ENCODE measurements around the gene LZTS3.
"Not testable (repeated sequence)": the region's sequence is repeated elsewhere in the genome, so short reads cannot be mapped to it uniquely, and the experiment has no call there.

LZTS3 gene

DNA sequence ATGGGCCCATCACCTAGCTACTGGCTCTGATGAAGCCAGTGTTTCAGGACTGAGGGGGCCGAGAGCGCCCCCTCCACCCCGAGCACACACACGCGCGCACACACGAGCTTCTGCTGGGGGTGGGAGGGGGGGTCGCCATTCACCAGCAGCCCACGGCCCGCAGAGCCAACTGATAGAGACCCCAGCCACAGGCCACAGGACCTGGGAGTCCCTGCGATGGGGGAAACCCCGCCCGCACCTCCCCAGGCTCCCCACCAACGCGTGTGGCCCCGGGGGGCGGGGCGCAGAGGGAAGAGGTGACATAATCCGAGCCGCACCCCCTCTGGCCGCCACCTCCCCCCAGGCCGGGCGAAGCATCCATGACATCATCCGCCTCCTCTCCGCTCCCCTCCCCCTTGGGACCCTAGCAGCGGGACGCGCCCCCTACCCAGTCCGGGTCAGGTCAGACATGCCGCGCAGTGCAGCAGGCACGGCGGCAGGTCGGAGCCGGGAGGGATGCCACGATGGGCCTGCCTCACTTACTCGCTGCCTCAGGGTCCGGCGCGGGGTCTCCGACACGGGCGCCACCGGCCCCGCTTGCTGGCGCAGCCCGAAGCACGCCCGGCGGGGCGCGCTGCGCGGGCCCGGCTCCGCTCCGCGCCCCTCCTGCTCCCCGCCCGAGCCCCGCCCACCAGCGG lies at the start of gene LZTS3:
TSS of gene LZTS3 (minus strand) at position 617 of the 677 bp plus-strand sequence. CDS start 6,386 bp downstream, outside the sequence.
- peak; percentile 55 for DNase-seq

DNA sequence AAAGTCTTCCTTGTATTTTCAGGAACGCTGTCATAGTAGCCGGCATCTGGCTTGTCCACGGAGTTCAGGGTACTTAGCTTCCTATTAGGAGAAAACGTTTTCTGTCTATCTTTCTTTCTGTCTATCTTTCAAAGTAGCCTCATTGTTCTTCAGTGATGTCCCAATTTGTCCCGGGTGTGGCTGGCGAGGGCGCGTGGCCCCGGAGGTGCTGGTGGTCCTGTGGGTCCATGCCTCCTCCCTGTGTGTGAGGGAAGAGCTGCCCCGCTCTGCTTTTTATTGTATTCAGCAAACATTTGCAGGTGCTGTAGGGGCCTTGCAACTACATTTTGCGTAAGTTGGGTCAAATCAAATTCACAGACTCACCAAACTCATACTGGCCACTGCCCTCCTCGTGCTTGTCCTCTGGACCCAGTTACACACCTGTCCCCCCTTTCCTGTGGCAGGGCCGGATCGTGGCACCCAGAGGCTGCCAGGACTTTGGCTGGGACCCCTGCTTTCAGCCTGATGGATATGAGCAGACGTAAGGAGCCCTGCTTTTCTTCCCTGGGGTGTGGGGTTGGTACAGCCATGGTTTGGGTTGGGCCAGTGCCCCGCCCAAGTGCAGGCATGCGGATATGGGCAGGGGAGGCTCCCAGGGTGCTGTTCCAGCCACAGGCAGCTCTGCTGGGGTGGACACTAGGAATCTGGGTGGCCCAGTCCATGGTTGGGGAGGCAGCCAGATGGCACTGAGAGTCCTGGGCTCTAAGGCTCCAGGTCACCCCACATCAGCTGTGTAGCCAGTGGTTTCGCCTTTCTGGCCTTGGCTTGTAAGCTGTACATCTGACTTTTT lies 48.3 kb upstream of the LZTS3 start:
- DNase-seq, result no peak

DNA sequence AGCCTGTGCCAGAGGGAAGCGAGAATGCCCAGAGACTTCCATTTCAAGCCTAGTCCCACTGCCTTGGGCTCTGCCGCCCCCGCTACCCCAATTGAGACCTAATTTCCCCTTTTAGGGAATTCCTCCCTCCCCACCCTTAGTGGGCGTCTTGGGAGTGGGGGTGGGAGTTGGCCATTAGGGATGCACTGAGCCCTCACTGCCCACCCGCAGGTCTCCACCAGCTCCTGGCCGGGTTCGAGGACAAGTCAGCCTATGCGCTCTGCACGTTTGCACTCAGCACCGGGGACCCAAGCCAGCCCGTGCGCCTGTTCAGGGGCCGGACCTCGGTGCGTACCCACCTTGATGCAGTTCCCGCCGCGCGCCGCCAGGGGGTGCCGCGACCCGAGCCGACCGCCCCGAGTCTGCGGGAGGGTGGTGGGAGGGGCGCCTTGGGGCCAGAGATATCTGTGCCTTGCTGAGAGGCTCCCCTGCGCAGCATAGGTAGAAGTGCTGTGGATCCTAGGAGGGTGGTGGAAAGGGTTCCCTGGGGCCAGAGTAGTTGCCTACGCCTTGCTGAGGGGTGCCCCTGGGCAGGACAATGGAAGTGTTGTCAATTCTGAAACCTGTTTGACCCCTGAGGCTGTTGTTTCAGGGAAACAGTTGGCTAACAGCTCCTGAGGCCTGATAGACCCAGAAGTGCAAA lies 45.1 kb upstream of the LZTS3 start:
- DNase-seq, result no peak

DNA sequence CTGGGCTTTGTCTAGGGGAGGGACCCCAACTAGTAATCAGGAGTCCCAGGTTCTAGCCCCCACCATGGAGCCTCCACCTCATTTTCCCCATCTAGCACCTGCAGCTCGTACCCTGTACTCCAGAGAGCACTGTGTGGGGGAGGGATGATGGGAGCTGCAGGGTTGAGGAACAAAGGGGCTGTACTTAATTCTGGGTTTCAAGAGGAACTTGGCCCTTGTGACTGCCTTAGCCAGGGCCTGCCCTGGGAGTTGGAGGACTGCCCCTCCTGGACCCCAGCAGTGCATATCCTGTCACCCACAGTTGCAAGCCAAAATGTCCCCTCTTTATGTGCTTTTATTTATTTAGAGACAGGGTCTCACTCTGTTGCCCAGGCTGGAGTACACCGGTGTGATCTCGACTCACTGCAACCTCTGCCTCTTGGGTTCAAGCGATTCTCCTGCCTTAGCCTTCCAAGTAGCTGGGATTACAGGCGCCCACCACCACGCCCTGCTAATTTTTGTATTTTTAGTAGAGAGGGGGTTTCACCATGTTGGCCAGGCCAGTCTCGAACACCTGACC lies 42.1 kb upstream of the LZTS3 start:
- not testable (repeated sequence) for DNase-seq

DNA sequence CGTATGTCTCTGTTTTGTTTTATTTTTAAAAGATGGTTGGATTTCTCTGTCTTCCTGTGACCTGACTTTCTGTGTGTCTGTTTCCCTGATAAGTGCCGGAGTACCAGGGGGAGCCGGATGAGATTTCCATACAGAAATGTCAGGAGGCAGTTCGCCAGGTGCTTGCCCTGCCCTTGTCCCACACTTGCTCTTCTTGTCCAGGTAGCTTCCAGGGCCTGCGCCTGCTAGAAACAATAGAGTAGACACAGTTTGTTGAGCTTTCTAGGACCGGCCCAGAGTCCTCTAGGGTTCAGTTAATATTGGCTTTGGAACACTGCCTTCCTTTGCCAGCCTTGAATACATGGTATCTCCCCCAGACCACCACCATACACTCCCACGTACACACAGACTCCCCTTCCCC lies 39.9 kb upstream of the LZTS3 start:
- DNase-seq, result no peak

DNA sequence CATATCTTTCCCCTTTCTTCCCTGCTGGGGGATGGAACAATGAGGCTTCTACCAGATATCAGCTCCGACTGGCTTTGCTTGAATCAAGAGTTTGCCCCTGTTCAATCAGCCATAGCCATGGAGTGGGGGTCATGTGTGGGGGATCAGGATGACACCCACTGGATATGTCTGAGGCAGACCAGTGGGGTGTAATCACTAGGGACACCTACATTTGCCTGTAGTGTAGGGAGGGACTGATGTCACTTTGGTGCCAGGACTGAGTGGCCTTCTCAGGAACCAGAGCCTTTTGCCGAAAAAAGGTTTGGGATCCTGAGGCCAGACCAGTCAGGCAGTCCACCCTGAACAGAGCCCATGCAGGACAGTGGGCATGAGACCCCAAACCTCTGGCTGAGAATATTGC lies 37.0 kb upstream of the LZTS3 start:
- no peak for DNase-seq

DNA sequence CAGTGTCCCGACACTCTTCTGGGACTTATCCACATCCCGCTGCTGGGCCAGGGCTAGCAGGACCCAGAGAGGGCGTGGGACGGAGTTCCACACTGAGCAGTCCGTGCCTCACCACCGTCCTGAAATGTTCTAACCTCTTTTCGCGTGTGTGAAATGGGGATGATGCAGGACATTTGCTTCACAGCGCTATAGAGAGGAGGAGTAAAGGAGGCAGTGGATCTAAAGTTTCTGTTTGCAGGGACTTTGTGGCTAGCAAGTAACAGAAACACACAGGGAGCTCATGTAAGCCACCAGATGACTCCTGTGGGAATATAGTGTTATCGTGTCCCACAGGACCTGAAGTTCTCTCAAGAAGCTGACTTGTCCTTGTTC lies 36.6 kb upstream of the LZTS3 start:
- no peak for DNase-seq

DNA sequence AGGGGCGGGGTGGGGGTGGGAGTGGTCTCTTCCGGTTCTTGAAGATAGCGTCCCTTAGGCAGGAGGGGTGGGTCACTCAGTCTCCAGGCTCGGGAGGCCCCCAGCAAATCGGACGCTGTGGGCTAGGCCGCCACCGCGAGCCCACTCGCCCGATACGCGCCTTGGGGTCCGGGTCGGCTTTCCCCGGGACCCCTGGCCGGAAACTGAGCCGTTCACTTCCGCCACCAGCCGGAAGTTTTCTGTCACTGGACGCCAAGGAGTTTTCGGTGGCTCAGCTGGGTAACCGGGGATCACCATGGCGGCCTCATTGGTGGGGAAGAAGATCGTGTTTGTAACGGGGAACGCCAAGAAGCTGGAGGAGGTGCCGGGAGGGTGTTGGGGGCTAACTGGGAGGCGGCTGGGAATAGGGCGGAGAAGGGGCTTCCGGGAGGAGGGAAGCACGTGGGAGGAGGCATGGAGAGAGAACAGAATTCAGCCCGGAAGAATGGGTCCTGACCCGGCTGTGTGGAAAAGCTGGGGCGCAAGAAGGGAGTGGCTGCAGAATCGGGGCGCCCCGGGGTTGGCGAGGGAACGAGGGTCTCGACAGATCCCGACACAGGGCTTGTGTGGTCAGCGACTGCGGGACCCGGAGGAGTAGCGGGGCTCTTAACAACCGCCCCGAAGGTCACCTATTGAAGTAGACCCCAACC lies 36.1 kb upstream of the LZTS3 start, which contains the start of gene ITPA:
TSS of gene ITPA (plus strand) at position 242 of the 689 bp plus-strand sequence. CDS start at position 296, 54 bp downstream.
- DNase-seq, result peak; percentile 37

DNA sequence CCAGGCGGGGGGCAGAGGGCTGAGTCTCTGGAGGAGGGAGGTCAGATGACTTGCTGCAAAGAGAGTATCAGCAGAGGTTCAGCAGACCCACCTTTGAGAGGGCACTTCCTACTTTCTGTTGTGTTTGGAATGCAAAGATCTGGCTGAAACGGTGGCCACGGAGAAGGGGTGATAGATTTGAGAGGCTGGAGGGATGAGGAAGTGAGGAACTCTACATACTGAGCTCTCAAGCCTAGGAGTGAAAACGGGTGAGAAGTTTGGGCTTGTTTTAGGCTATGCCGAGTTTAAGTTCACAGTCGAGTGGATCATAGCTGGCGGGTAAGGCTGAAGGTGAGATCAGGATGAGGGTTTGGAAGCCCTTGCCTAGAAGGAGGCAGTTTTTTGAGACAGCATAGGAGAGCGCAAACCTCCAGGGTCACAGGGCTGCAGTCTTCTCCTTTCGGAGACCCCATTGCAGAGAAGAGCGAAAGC lies 35.5 kb upstream of the LZTS3 start:
- DNase-seq, result no peak

DNA sequence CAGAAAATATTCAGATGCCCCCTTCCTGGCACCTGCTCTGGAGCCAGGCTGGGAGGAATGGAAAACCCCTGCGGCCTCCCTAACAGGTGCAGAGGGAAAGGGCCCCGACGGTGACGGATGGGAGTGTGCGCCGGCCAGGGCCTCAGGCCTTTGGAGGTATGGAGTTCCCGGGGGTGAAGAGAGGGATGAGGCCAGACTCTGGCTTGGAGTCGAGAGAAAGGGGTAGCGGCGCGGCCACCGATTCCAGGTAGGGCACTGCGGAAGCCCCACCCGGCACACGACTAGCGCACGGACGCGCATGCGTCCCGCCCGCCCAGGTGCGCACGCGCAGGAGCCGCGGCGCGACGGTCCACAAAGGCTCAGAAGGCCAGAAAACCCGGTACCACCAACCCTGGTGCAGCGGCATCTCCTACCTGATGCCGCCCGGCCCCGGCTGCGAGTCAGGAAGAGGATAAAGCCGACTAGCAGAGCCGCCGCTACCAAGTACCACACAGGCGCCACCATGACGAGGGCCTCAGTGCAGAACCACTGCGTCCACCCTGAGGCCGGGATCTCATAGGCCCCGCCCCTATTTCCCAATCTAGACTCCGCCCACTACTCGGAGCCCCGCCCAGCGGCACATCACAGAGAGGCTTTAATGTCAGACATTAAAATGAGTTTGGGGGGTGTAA lies 30.9 kb upstream of the LZTS3 start, which contains the start of gene DDRGK1:
TSS of gene DDRGK1 (minus strand) at position 559 of the 671 bp plus-strand sequence. CDS start at position 504, 55 bp downstream.
- DNase-seq, result peak; percentile 87

DNA sequence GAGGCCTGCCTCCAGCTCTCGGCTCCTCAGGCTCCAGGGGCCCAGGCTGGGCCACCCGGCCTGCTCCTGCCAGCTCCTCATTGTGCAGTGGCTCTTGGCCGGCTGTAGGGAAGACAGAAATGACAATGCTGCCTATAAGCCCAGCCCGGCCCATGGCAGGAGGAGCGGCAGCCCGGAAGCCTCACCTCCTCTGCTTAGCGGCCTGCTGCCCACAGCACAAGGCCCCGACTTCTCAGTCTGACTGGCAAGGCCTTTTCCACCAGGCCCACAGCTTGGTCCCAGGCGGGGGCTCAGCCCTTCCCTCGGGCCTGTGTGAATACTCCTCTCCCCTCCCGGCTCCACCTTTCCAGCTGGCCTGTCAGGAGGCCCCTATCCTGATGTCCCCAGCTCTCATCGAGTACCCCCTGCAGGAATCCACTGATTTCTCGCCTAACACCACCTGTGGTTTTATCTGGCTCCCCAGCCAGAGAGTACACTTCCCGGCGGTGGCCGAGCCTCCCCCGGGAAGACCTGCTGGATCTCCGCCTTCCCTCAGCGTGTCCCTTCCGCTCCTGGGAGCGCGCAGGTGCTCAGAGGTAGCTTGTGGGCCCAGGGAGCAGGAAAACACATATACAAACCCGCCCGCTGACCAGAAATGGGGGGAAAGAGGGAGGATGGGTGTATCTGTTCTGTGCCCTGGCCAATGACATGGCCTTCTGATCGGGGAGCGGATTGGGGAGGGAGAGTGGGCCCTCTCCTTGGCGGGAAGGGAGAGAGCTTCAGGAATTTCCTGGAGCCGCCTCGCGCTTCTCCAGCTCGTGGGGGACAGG lies 30.2 kb upstream of the LZTS3 start:
- peak; percentile 69 for DNase-seq

DNA sequence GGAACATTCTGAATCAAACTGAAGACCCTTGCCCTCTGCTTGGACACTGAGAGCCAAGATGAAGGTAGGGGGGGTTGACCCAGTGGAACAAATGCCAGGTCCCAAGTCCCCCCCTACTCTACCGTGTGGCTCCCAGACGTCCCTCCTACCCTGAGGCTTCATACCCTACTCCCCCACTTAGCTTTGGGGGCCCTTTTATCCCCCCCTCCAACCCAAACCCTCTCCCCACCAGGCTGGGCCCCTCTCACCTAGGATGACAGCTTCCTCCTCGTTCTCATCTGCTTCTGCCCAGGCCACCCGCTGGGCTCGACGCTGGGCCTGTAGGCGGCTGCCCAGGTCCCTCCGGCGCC lies 29.6 kb upstream of the LZTS3 start:
- DNase-seq, result no peak

DNA sequence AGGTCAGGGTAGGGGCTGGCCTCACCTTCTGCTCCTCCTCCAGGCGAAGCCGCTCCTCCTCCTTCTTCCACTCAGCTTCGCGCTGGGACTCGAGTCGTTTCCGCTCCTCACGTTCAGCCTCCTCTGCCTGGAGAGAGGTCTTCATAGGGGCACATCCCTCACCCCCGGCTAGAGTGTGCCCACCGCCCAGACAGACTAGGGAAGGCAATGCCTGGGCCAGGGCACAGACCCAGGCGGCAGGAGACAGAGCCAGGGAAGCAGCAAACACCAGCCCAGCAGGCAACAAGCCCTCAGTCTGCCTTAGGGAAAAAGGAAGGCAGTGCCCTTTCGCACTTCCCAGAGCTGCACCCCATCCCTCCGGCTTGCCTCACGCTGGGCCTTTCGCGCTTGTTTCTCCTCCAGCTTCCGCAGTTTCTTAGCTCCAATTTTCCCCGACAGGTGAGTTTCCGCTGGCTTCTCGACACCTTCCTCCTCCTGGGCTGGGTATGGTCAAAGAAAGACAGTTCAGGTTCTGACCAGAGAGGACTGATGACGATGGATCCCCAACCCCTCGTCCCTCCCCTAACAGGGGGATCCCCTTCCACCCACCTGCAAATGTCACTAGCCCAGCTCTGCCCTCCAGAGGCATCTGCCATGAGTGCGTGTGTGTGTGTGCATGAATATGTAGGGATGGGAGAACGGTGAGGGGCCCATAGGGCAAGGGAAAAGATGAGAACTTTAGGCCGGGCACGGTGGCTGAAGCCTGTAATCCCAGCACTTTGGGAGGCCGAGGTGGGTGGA lies 26.8 kb upstream of the LZTS3 start:
- no peak for DNase-seq

DNA sequence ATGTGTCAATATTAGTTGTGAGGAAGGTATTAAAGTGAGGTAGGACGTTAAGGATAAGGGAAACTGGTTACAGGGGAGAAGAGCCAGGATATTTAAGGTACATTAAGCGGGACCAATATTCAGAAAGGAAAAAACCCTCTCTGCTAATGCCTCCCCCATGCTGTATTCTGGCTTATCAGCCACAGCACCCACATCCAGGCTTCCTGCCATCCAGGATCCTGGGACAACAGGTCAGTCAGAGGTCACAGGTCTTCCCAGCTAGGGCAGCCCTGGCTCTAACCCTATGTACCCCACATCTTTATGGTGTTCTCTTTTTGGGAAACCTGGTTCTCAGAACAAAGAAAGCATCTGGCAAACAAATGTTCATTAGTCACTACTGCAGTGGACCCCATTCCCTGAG lies 25.9 kb upstream of the LZTS3 start:
- DNase-seq, result no peak

DNA sequence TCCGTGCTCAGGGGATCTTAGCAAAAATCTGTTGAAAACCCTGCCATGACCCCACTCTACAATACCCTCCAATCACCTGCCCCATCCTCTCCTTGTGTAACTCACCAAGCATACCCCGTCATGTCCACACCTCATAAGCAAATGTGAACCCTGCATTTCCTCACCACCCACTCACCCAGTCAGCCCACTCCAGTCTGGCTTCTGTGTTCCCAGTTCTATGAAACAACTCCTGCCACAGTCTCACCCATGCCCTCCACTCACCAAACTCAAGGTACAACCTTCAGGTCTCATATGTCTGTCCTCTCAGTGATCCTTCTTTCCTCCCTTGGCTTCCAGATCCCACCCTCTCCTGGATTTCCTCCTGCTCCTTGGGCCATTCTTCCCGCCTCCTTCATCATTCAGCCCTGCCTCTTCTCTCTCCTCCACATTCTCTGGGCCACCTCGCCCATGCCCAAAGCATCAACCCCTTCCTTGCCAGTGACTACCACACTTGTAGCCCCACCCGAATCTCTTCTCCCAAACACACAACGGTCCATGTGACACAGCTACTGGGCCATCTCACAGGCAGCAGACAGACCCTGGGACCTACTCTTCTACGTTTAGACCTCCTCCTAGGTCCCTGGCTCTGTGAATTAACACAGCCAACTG lies 22.4 kb upstream of the LZTS3 start:
- no peak for DNase-seq

DNA sequence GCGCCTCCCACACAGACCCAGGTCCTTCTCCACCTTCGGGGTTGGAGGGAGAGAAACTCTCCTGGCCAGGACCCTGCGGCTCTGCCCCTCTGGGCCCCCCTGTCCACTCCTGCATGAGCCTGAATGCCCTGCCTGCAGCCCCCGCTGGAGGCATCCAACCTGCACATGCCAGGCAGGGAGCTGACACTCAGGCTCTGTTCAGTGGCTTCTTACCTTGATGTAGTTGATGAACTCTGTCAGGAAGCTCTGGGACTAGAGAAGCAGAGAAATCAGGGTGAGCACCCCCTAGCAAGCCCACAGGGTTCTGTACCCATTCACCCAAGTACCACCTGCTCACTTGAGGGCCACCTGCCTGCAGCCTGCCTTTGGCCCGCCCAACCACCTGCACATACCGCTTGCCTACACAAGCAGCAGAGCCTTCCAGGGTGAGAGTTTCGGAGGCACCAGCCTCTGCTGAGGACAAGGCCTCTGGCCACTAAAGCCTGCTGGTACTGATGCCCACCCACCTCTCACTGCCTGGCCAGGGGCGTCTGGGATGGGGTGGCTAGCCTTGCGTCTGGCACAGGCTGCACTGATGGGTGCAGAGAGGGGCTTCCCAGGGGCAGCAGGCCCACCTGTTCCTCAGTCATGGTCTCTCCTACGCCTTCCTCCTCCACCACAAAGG lies 21.4 kb upstream of the LZTS3 start:
- DNase-seq, result no peak

DNA sequence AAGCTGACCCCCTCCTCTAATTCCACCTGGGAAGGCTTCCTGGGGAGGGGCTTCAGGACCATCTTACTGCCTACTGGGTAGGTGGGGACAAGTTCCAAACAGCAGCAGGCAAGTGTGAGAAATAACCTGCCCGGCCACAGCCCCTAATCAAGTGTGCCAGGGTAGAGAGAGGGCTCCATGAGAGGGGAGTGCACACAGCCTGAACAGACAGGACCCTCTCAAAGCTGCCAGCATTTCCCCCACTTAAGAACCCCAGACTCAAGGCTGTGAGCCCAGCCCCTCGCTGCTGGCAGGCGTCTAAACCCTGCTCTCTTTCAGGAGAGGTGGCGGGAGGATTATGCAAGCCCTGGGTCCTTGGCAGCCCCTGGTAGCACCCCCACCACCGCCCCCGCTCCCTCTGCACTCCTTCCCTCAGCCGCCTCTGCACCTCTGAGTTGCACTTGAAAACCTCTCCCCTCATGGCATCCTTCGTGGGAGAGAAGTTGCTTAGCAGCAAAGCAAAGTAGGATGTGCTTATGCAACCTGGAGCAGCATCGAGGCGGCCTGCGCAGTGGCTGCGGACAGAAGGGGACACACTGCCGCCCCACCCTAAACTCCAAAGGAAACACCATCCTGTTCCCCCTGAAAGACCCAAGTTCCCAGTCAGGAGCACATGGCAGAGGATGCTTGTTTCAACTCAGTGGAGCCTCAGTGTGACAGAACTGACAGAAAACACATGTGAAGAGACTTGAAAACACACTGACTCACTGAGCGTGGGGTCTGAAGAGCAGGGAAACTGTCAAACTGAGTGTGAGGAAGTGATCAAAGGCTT lies 20.7 kb upstream of the LZTS3 start:
- DNase-seq, result no peak
